GM18498 (cell line): ENCODE results near the gene CHST11.

Source experiments
- ATAC-seq: cut with Tn5 transposase; IDR thresholded peaks from one replicate; pipeline ENCODE4 v1.9.1; 2021; ENCODE audit warnings: mild to moderate bottlenecking, moderate library complexity; ENCODE audit not compliant: unreplicated experiment

The CHST11 gene

DNA sequence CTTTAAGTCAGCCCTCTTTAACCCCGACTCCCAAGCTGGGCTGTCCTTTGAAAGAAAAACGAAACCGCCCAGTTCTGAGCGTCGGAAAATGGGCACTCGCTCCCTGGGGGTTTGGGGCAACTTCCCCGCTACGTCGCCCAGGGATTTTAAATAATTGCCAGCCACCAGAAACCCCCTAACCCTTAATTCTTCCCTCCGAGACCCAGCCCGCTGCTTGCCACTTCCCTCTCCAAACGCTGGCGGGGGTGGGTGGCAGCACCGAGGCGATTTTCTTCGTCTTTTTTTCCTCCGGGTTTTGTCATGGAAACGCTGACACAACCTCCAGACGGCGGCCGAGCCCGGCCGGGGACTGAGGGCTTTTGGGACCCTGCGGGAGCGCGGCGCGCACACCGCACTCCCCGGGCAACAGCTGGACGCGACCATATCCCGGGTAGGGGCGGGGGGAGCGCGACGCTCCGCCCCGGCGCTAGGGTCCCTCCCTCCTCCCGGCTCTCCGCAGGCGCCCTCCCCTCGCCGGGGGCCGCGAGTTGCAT lies at the start of gene CHST11:
CHST11 (plus strand) TSS at position 532 of the 533 bp plus-strand sequence.
- ATAC-seq, result peak; percentile 74

DNA sequence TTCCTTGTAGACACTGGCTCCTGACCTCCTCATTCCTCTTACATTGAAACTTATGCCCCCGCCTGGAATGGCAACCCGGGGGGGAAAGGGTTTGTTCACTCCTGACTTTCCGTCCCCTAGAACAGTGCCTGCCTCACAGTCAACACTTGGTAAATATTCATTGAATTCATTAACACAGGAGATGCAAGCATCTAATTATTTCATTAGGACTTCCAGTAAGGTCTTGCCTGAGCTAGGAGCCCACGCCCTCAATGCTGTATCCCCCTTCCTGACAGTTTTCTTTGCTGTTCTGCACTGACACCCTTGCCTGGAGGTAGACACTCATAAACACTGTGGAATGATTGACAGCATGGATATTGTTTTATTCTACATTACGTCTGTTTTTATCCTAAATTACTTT lies 49.3 kb upstream of the CHST11 start:
- no peak for ATAC-seq

DNA sequence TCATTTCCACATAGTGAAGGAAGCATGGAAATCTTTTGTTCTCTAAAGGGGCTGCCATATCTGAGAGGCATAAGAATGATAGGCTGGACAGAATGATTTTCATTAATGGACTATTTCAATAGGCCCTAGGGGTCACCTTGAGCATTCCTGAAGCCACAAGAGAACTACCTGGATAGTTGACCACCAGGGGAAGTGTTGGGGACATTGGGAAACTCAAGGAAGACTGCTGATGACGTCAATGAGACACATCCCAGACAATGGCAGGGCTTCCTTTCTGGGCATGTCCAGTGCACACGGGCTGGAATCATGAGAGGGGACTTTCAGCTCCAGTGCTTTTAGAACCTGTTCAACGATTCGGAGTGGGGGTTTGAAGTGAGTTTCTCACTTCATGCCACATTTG lies 48.8 kb upstream of the CHST11 start:
- no peak for ATAC-seq

DNA sequence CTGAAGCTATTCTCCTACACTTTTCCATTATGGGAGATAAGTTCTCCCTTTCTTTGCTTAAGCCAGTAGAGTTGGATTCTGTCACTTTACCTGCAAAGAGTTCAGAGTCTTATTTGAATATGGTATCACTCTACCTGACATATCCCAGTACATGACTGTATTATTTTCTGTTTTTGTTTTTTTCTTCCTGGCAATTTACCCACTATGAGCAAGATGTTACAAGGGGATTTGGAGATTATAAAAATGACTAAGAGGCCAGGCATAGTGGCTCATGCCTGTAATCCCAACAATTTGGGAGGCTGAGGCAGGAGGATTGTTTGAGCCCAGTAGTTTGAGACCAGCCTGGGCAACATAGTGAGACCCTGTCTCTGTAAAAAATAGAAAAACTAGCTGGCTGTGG lies 46.4 kb upstream of the CHST11 start:
- no peak for ATAC-seq

DNA sequence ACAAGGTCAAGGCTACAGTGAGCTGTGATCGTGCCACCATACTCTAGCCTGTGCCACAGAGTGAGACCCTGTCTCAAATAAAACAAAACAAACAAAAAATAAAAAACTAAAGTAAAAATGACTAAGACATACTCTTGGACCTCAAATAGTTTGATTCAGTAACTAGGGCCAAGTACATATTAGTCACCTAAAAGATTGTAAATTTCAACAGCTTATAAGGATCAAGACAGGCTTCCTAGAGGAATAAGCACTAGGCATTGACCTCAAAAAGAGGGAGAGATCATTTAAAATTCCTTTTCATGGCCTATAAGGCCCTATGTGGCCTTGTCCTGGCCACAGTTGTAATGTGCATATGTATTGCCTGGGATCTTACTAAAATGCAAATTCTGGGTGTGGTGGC lies 46.0 kb upstream of the CHST11 start:
- ATAC-seq, result no peak

DNA sequence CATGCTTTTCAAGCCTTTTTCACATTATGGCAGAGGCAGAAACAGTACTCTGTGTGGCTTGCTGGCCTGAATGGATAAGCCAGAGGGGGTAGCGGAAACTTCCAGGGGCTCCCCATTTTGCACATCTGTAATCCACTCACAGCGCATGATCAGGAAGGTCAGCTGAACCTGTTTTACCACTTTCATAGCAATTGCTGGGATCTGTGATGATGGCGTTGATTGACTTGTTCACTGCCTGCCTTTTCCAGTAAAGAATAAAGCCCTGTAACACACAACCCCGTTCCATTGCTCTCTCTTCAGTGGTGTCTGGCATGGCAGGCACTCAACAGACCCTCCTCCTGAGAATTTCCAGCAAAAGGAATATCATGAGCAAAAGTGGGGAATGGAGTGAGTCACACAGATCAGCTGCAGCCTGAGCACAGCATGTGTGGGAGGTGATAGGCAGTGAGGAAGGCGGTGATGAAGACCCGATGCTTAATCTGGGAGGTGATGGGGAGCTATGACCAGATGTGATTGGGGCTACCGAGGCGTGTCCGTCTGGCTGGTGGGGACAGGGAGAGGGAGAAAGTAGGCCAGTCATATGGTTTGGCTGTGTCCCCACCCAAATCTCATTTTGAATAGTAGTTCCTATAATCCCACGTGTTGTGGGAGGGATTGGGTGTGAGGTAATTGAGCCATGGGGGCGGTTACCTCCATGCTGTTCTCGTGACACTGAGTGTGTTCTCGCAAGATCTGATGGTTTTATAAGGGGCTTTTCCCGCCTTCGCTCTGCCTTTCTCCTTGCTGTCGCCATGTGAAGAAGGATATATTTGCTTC lies 44.7 kb upstream of the CHST11 start:
- no peak for ATAC-seq

DNA sequence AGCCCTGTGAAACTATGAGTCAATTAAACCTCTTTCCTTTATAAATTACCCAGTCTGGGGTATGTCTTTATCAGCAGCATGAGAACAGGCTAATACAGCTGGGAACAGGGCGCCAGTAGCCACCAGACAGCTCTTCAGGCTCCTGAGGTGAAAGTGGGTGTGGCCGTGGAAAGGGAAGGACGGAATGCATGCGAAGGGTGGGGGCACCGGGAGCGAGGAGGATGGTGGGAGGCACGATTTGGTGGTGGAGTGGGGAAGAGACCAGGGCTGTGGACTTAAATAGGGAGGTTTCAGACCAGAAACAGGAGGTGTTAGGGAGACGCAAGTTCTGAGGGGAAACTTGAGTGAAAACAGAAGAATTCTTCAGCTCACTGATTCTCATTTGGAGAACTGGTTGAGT lies 44.1 kb upstream of the CHST11 start:
- no peak for ATAC-seq

DNA sequence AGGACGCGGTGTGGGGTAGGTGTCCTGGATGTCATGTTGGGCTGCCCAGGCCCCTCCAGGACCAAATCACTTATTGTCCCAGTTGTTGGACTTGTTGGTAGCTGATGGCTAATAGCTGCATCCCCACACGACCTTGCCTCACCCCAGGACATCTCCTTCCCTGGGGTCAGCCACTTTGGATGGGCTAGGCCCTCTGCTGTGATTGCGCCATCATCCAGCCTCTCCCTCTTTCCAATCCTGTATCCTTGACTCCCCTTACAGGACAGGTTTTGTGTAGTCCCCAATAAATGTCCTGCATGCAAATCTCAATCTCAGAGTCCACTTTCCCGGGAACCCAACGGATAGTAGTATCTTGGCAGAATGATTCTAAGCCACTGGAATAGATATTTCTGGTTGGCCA lies 43.4 kb upstream of the CHST11 start:
- no peak for ATAC-seq

DNA sequence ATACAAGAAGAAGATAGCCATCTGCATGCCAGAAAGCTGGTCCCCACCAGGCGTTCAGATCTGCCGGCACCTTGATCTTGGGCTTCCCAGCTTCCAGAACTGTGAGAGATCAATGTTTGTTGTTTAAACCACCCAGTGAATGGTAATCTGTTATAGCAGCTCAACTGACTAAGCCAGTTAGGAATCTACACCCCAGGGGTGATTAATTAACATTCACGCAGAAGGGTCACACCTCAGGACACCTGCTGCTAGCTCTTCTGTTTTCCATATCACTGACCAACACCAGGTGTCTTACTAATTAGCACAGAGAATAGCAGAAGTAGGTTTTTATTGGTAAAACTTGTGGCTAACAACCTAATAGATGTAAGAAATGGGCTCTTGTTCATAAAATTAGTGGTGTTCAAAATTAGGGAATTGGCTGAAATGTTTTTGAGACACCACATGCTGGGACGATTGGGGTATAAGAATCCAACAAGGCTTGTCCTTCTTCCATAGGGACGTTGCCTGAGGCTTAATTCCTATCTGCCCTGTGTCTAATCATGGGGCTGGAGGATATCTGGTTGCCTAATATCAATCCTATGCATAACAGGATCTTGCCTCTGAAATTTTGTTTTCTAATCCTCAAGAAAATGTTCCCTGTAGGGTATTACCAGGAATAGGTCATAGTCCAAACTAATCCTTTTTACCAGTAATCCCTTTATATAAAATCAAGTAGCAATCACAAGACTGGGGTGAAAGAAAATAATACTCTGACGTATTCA lies 42.0 kb upstream of the CHST11 start:
- no peak for ATAC-seq

DNA sequence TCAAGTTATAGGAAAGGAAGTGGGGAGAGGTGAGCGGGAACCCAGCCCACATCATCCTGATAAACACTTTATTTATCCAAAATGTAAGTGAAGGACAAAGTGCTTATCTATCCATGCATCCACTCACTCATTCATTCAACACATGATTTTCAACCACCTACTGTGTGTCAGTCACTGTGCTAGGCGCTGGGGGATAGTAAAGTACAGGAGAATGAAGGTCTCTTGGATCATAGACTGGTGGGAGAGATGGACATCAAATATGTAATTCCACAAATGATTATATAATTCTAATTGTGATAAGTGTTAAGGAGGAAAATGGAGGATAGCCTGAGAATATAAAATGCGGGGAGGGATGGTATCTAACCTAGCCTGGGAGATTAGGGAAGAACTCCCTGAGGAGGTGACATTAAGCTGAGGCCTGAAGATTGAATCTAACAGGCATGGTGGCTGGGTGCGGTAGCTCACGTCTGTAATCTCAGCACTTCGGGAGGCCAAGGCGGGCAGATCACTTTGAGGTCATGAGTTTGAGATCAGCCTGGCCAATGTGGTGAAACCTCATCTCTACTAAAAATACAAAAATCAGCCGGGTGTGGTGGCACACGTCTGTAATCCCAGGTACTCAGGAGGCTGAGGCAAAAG lies 41.3 kb upstream of the CHST11 start:
- no peak for ATAC-seq

DNA sequence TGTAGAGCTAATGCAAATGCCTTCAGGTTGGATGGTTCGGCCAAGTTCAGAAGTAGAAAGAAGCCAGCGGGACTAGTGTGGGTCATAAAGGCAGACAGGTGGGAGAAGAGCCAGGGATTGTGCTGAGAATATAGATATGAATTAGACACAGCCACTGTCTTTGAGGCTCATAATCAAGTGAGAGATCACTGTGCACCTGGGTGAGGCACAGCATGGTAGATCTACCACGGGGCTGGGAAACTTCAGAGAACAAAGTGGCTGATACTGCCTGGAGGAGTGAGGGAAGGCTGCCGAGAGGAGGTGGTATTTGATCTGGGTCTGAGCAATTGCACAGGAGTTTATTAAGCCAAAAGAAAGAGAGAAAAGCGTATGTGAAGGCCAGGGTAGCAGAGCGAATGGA lies 40.6 kb upstream of the CHST11 start:
- no peak for ATAC-seq

DNA sequence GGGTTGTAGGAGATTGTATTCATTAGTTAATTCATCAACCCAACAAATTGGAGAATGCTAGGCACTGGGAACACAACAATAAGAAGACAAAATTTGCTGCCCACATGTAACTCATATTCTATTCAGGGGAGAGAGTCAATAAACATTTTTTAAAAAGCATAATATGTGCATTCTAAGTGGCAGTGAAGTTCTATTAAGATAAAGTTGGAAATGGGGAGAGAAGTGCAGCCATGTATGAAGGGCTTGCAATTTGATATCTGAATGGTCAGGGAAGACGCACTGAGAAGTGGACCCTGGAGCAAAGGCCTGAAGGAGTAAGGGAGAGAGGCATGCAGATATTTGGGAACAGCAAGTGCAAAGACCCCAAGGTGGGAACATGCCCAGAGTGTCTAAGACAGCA lies 40.2 kb upstream of the CHST11 start:
- ATAC-seq, result no peak

DNA sequence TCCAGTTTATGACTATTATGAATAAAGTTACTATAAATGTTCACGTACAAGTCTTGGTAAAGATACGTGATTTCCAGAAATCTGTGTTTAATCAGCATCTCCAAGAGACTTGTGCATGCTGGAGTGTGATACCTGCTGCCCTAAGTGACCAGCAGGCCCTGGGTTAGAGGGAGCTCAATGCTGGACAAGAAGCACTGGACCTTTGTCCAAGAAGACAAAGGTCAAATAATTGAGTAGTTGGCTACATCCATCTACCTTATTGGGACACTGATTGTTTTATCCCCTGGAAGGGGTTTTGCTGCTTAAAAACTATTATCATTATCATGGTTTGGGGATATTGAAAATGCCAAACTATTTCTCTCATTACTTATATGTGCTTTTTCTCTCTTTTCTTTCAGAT lies 37.0 kb upstream of the CHST11 start:
- no peak for ATAC-seq

DNA sequence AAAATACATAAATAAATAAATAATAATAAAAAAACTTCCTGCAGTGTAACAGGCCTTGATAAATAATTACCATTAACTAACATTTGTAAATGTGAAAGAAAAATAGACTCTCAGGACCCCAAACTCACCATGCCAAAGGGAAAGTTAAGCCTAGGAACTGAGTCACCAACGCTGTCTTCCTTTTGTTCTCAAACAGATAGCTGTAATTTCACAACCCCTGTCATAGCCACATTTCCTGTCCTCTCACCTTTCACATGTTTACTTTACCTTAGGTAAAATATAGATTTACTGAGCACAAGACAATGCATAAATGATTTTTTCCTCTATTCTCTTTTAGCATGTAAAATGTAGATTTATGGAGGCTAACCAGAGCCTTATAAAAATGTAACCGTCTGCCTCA lies 35.9 kb upstream of the CHST11 start:
- ATAC-seq, result no peak

DNA sequence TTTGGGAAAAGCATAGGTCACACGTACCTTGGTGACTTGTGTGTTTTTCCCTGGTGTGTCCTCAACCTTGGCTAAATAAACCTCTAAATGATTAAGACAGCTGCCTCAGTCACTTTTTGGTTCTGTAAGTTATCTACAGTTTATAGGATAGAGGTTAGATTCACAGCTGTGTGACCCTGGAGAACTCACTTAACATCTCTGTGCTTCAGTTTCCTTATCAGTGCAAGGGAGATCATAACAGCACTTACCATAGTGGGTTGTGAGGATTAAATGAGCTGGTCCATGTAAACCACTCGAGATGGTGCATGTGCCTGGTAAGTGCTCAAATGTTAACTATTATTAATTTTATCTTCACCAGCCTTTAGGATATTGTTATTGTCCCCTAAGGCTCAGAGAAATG lies 35.4 kb upstream of the CHST11 start:
- no peak for ATAC-seq

DNA sequence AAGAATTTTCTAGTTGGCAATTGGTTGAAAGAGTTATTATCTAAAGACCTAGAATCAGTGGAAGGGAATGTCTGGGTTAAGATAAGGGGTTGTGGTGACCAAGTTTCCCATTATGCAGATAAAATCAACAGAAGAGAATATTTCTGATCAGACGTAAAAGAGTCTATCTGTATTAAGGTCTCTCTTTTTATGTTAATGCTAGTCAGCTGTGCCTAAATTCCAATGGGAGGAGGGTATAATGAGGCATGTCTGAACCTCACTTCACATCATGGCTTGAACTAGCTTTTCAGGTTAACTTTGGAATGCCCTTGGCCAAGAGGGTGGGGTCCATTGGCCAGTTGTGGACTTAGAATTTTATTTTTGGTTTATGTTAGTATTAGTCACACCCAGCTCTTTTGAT lies 34.3 kb upstream of the CHST11 start:
- no peak for ATAC-seq

DNA sequence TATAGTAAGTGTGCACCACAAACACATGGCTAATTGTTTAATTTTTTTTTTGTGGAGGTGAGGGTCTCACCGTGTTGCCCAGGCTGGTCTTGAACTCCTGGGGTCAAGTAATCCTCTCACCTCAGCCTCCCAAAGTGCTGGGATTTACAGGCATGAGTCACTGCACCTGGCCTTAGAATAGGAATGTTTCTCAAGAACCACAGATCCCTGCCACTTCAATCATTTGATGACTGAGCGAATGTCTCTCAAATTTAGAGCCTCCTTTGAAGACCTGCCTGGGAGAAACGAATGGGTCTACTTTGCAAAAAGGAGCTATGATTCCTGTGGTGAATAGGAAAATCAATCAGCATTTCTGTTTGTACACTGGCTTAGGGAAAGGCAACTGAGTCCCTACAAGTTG lies 33.5 kb upstream of the CHST11 start:
- no peak for ATAC-seq

DNA sequence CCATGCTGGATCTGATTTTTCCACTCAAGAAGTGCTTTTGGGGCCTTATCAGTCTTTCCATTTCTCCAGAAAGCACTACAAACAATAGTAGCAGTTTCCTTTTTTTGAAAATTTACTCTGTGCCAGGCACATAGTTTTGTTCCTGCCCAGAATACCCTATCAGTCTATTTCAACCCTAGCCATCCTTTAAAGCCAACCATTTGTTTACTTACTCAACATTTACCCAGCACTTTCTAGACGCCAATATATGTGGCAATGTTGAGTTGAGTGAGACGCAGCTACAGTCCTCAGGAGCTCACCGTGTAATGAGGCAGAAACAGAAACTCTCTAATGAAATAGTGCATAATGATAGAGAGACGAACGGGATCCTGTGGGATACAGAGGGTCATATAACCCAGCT lies 32.9 kb upstream of the CHST11 start:
- no peak for ATAC-seq

DNA sequence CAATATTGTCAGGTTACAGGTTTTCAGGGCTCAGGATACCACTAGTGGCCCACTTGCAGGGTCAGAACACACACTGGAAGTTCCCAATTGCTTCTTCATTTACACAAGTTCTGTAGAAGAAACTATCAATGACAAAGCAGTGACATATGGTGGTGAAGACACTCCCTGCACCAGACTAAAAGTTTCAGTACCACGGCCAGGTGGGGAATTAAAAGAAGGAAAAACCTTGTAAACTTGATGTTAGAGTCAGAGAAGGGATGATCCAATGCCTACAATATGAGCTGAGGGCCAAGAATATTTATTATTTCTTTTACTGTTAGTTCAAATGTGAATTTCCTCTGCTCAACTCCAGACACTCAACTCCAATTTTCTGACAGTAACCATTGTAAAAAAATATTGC lies 31.8 kb upstream of the CHST11 start:
- no peak for ATAC-seq

DNA sequence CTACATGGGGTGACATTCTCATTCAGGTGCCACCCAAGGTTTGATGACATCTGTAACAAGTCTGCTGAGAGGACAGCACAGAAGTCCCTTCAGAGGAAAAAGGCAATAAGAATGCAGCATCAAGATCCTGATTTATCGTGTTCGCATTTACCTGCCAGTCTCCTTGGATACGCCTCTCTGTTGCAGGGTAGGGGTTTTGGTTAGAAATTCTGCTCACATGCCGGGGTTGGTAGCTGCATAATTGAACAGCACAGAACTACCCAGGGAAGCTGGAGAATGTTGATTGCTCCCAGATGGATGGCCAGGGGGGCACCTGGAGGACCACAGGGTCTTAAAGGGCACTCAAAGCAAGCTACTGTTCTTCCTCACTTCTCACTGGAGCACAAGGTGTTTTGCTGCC lies 31.1 kb upstream of the CHST11 start:
- ATAC-seq, result no peak

DNA sequence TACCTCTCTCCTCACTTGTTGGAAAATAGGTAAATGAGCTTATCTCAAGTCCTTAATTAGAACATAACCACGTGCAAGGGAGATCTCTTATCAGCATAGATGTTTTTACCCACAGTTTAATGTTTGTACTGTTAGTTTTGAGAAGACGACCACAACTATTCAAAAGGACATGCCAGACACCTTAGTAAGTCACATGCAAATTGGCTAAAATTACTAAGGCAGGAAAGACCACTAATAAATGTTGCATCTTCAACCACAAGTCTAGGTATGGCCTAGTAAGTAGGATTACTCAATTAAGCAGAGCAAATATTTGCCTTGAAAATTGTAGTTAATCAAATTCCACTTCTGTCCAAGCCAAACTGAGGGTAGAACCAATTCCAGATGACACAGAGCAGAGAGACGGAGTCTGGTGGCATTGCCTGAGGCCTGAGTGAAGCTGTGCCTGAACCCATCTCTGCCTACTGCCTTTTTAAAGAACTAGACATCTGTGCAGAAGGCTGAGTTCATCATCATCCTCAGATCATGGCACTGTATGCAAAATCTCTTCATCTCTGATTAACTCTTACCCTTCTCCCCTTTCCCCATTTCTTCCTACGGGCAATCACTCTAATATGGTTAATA lies 29.7 kb upstream of the CHST11 start:
- ATAC-seq, result no peak
